Activated CD8-positive, alpha-beta memory T cell treated with anti-CD3 and anti-CD28 coated beads for 4 hours (primary cell): Measurements from ENCODE around the gene CHRNA3.
"Not testable (repeated sequence)": the region's sequence is repeated elsewhere in the genome, so short reads cannot be mapped to it uniquely, and the experiment has no call there.

Source experiments
- DNase-seq, 2 donors: peaks; one replicate each; pipeline ENCODE4 v3.0.0-alpha.2; 2020; ENCODE audit warnings: low read depth in 2 of 2

The CHRNA3 gene

DNA sequence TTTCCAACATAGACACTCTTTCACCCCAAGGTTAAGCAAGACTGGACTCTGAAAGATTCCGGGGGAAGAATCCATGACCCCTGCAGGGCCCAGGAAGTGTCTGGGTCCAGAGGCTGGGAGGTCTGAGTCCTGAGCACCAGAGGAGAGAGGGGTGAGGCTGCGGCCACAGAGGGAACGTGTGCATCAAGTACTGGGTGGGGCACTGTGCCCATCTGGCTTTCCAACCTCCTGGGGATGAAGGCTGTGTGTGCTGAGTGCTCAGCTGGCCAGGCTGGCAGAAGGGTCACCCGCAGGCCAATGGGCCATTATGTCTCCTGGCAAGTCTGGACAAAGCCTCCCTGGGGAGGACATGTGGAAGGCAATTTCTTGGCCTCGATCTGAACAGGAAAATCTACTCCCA is 3.3 kb downstream of the CHRNA3 start:
- DNase-seq: no peak

DNA sequence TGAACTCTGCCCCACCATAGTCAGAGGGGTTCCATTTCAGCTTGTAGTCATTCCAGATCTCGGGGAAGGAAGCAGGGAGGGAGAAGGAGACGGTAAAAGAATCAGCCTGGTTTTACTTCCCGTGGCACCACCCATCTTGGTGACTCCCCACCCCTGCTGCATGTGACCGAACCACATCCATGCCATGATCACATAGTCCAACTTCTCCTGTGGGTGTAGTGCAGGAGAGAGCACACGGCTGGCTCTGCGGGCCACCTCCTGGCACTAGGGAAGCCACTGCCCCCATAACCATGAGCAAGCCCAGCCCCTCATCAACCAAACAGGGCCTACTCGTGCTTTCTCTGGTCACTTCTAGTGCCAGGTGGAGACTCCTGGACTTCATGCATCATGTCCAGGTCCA is 3.7 kb downstream of the CHRNA3 start:
- no peak for DNase-seq

DNA sequence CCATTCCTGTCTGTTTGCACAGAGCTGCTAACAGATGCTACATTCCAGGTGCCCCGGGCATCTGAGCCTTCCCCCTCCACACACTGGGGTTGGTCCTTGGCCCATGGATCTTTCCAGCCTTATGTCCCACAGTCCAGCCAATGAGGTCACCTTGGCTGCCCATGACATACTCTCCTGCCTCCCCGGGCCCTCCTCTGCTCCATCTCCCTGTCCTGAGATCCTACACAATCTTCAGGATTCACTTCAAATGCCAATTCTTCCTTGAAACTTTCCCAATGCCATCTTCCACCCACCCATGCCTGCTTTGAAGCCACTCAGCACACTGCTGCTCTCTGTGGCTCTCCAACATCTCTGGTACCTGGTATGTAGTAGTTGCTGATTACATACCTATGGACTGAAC is 4.3 kb downstream of the CHRNA3 start:
- no peak for DNase-seq

DNA sequence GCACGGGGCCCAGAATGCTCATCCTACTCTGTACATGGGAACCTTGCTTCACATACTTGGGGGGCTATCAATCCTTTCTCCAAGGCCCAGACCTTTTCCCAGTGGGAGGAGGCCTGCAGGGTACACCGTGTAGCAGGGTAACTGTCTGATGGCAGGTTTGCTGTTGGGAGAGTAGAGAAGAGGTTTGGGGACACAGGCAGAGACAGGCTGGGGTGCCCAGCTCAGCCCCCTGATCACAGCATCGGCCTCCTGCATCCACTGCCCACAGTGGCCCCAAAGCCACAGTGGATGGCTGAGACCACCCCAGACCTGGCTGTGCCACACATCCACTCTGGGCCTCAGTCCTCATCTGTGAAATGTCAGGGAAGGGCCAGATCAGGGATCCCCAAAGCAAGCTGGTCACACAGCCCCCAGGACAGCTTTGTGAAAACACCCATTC is 5.6 kb downstream of the CHRNA3 start:
- DNase-seq: no peak

DNA sequence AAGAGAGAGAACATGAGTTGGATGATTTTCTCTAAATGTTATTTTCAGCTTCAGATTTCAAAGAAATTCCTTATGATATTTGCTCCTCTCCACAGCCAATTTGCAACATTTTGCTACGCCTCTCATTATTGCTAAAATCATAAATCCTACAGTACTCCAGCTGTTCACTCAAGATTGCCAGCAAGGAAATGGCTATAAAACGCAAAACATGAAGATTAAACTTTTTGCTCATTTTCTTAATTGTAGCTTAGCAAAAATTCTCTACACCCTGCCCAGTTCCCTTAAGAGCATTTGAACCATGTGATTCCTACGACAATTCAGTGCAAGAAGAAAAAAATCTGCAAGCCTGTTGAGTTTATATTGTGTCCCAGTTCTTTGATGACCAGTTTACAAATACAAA is 6.8 kb downstream of the CHRNA3 start:
- DNase-seq: no peak

DNA sequence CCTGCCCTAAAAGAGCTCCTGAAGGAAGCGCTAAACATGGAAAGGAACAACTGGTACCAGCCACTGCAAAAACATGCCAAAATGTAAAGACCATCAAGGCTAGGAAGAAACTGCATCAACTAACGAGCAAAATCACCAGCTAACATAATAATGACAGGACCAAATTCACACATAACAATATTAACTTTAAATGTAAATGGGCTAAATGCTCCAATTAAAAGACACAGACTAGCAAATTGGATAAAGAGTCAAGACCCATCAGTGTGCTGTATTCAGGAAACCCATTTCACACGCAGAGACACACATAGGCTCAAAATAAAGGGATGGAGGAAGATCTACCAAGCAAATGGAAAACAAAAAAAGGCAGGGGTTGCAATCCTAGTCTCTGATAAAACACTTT is 11.2 kb downstream of the CHRNA3 start:
- not testable (repeated sequence) for DNase-seq

DNA sequence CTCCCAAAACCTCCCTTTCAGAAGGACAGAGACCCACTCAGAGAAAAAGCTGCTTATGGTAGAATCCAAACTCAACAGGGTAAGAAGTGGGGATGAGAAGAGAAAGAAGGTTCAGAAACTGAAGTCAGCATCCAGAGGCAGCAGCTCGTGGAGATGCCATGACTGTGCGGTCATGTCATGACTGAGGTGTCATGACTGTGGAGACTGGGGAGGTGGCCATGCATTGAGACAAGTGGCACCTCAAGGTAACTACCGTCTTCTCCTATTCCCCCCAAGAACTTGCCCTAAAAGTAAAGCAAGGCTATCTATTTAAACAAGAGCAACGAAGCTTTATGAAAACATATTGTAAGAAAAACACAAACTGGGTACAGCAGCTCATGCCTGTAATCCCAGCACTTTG is 15.1 kb downstream of the CHRNA3 start:
- DNase-seq: no peak

DNA sequence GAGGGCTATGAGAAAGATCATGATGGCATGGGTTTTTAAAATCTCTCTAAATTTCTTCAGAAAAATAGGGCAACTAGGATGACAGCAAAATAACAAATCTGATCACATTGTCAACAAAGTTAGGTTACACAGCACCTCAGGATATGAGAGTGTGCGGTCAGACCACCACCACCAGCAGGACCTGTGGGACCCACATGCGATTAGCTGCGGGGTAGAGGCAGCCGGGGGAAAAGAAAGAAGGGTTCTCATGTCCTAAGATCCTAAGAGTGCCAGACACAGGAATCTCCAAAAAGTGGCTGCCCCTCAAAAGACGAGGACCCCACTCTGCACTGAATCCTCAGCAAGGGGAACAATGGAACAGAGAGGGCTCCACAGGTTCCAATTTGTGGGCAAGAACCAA is 15.6 kb downstream of the CHRNA3 start:
- no peak for DNase-seq

DNA sequence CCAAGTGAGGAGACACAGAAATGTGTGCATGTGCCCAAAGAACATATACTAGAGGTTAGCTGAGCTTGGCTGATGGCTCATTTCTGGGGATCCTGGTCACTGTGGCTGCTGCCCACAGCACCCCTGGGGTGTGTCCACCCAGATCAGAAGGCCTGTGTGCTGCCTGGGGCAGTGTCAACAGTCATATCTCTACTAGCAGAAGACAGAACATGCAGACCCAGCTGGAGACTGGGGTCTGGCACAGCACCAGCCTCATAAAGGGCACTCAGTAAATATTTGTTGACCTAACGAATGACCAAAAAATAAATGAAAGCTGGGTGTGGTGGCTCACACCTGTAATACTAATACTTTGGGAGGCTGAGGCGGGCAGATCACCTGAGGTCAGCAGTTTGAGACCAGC is 16.4 kb downstream of the CHRNA3 start:
- DNase-seq: no peak

DNA sequence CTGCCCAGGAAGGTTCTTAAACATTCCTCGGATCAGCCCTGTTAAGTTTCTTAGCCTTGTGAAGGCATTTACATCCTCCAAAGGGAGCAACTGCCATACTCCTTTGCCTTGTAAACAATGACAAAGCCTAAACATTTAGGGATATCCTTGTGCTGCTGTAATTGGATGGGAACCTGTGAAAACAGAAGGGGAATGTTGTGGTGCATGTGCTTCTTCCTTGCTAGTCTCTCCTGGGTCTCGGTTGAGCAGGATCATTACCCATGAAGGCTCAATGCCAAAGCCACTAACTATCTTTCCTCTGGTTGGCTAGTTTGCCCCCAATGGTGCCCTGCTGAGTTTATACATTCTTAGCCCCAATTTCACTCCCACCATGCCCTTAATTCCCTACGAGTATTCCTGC is 17.3 kb downstream of the CHRNA3 start:
- no peak for DNase-seq

DNA sequence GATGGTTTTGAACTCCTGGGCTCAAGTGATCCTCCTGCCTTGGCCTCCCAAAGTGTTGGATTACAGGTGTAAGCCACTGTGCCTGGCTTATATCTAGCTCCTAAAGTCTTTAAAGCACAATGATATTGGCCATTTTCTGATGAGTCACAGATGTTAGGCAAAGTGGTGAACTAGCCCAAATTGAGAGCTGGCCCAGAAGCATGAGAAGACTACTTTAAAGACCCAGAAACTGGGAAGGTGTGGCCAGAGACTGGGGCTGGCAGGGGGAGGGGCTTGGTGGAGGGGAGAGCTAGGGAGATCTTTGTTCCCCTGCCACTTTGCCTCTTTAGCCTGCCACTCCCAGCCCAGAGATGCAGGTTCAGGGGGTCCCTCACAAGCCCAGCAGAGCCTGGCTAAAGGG is 21.6 kb downstream of the CHRNA3 start:
- DNase-seq: no peak

DNA sequence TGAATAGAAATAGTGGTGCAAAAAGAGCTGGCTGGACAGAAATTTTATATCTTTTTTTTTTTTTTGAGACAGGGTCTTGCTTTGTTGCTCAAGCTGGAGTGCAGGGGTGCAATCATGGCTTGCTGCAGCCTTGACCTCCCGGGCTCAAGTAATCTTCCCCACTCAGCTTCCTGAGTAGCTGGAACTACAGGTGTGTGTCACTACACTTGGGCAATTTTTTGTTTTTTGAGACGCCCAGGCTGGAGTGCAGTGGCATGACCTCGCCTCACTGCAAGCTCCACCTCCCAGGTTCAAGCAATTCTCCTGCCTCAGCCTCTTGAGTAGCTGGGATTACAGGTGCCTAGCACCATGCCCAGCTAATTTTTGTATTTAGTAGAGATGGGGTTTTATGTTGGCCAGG is 22.4 kb downstream of the CHRNA3 start:
- no peak for DNase-seq

DNA sequence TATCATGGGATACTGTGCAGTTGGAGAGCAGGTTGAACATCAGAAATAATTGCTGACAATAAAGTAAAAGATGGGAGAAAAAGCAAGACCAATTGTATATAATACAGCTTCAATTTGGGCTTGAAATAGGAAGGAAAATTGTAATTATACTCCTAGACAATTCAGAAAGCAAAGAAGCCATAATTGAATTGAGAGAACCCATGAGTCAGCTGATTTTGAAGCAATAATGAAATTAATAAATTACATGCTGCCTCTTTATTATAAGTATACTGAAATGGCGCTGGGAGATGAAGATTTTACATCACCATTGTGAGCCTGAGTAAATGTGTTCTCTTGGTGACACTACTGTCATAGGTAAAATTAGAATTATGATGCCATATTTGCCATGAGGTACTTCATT is 23.2 kb downstream of the CHRNA3 start:
- no peak for DNase-seq

DNA sequence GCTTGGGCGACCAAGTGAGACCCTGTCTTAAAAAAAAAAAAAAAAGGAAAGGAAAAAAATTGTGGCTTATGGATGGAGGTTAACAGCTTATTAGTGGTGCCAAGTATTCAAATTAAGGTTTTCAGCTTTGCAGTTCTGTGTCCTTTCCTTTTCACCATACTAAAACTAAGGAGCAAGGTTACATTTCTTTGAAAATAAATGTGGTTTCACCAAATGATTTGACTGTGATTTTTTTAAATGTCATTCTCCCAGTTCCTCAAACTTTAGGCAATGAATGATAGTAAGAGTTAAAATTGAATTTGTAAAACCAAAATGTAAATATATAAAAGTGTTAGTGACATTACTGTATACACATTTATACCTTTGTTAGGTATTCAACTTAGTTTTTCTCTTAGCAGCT is 45.9 kb downstream of the CHRNA3 start:
- no peak for DNase-seq

DNA sequence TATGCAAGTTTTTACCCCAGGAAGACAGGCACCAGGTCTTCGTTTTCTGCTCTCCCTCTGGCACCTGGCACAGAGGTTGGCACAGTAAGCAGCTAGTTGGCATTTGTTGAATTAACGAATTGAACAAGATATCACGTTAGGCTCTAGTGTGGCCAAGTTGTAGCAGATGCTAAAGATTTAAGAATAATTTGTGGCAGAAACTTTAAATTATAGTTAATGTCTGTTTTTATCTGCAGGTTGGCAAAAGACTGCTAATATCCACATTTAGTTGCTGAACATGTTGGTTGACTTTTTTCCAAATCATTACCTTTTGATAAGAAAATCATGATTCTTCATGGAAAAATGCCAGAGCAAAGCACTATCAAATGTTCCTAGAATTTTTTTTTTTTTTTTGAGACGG is 47.4 kb downstream of the CHRNA3 start:
- no peak for DNase-seq

DNA sequence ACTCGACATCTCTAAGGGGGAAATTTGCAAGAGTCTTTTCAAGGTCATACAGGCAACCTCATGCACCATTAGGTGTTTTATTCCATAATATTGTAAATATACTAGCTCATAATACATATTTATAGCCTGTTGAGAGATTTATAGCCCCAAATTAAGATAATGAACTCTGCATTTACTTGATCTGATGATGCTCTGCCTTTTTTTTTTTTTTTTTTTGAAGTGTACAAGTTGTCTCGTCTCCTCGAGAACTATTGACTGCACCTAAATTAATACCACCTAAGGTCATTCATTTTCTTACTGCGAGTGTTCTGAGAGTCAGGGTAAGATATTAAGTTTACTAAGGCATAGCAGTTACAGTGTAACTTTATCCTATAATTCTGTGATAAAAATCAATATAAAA is 49.4 kb downstream of the CHRNA3 start:
- no peak for DNase-seq

DNA sequence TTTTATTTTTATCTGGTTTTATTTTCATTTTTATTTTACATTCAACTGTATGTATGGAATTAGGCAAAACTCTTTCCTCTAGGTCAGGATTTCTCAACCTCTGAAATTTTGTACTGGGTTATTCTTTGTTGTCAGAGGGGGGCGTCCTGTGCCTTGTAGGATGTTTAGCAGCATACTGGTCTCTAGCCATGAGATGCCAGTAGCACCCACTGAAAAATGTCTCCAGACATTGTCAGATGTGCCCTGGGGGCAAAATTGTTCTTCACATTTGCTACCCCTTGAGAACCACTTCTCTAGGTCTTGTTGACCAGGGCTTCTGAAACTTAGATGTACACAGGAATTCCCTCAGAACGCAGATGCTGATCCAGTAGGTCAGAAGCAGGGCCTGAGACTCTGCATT is 50.1 kb downstream of the CHRNA3 start:
- DNase-seq: no peak

DNA sequence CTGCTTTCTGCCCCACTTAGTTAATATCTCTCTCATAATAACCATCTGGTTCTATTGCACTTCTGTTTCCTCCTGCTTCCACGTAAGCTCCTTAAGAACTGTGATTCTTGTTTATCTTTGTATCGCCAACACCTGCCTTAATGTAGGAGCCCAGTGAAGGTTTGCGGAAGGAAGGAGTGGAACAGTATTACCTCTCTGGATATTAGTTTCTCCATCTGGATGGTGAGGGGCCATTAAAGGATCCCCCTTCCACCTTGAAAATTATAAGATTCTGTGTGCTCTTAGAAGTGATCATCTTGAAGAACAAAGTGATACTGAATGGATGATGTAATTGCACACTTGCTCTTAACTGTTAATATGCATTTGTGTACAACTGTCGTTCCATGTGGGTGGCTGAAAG is 53.3 kb downstream of the CHRNA3 start:
- no peak for DNase-seq

DNA sequence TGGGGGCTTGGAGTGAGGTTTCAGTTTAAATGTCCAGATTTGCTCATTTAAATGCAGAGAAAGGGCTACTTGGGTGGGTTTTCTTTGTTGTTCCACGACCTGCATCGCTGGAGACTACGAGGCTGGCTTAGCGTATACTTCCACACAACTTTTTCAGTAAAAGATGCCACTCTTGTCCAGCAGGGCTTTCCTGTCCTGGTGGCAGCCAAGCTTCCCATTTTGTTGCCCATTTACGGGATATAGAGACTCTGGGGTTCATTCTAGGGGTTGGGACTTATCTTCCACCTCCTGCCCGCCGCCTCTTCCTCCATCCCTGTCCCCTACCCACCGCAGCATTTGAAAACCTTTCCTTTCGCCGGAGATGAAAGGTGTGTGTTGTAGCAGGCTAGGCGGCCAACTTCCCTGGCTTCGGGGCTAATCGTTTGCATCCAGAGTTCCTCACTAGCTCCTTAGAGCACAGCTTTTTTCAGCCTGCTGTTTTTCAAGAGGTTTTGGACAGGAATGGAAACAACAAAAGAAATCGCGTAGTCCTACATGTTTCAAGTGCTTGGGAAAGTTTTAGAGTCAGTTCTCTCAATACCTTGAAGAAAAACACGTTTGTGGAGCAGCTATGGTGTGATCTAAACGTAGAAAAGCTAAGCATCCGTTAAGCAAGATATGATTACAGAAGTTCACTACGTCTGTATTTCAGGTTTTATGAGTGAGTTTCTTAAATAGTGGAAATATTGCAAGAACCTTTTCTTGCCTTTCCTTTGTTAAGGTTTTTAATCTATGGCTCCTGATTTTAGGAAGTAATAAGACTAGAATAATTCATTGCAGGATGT is 54.6 kb downstream of the CHRNA3 start:
- DNase-seq: no peak

DNA sequence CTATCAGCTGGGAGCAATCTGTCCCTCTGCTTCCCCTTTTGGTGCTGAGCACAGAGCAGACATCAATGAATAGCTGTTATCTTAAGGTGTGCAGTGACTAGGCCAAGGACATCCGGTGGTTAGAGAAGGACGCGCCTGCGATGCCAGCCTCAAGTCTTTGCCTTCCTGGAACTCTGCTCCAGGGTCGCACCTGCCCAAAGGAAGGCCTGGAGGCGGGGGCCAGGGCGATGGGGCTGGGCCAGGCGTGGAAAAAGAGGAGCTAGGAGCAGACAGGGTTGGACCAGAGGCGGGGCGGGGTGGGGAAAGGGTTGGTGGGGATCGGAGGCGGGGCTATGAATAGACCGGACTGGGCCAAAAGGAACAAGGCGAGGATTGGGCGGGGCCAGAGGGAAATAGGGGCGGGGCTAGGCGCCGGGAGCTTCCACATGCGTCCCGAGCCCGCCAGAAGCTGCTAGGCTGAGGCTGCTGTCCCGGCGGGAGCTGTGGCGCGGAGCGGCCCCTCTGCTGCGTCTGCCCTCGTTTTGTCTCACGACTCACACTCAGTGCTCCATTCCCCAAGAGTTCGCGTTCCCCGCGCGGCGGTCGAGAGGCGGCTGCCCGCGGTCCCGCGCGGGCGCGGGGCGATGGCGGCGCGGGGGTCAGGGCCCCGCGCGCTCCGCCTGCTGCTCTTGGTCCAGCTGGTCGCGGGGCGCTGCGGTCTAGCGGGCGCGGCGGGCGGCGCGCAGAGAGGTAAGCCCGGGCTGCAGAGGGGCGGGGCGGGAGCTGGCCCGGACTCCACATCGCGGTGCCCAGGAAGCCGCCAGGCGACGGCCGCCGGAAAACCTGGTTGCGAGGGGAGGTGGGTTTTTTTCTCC is 55.5 kb downstream of the CHRNA3 start, which contains the start of gene CHRNA5:
Gene CHRNA5, plus strand, starts transcription at position 424 of the 854 bp plus-strand sequence. Its CDS starts 200 bp downstream, at position 624.
- DNase-seq: peak; percentile 57 to 60

DNA sequence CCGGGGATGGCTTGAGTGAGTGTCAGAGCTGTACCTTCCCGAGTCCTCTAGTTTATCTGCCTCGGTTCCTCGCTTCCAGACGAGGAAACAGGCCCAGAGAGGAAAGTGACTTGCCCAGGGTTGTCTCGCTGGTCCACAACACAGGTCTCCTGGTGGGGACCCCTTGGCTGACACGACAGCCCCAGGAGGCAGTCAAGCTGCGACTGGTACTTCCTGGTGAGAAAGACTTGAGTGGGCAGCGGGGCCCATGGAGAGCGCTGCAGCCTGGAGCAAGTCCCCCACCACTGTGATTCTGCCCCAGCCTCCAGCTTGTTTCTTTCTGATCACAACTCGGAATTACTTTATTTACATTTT is 56.1 kb downstream of the CHRNA3 start:
- DNase-seq: no peak

DNA sequence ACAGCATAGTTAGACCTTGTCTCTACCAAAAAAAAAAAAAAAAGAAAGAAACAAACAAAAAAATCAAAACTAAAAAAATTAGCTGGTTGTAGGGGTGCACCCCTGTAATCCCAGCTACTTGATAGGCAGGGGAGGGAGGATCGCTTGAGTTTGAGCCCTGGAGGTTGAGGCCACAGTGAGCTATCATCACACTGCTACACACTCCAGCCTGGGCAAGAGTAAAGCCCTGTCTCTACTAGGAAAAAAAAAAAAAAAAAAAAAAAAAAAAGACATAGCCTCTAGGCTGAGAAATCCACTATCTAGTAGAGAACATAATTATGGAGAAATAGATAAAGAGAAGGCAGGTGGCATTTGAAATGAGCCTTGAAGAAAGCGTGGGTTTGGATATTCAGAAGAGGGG is 57.7 kb downstream of the CHRNA3 start:
- DNase-seq: no peak

DNA sequence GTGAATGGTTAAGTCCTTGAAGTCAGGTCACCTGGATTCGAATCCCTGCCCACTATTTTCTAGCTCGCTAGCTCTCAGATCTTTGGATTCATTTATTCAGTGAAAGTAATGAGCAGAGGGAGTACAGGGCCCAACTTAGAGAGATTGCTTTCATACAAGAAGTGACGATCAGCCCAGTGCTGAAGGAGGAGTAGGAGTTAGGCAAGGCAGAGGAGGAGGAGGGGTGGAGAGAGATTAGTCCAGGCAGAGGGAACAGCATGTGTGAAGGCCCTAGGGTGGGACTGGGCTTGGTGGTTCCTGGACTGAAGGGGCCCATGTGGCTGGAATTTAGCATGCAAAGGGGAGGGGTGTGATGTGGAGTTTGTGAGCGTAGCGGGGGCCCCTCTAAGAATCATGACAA is 59.3 kb downstream of the CHRNA3 start:
- DNase-seq: no peak
